Kidney (tissue), 14 donors: ENCODE results near the gene DISC1. TPM values are rescaled to one million over a fixed set of nuclear protein-coding genes. Genes with fewer than 3 reads are reported as not detected.

Source experiments
- DNase-seq, 5 donors: peaks; one replicate each; pipeline ENCODE4 v3.0.0-alpha.2; 2013 to 2020
- FAIRE-seq: peaks from 2 replicates; lab custom pipeline; 2012; peaks lifted over from hg19 to GRCh38; lab: Jason Lieb, UNC
- H3K27ac ChIP-seq, 2 donors: one replicate each; pipeline ENCODE4 v1.7.0; 2013; ENCODE audit warnings: low read depth in 2 of 2, low read length in 2 of 2, inconsistent platforms in 1 of 2
- H3K27me3 ChIP-seq: one replicate; pipeline ENCODE4 v1.7.1; 2013; ENCODE audit warnings: low read length, inconsistent platforms; ENCODE audit not compliant: control insufficient read depth, insufficient read depth
- H3K36me3 ChIP-seq, 3 donors: one replicate each; pipeline versions ENCODE4 v1.7.0 to v1.7.1; 2013; ENCODE audit warnings: low read length in 3 of 3, control low read depth in 1 of 3, inconsistent platforms in 1 of 3; ENCODE audit not compliant: insufficient read depth in 3 of 3, control insufficient read depth in 2 of 3
- H3K4me1 ChIP-seq, 3 donors: one replicate each; pipeline versions ENCODE4 v1.7.0 to v1.7.1; 2013; ENCODE audit warnings: low read length in 3 of 3, inconsistent platforms in 1 of 3, low read depth in 1 of 3; ENCODE audit not compliant: control insufficient read depth in 2 of 3, insufficient read depth in 2 of 3
- H3K4me3 ChIP-seq, 3 donors: one replicate each; pipeline versions ENCODE4 v1.7.0 to v1.8.1; 2013; ENCODE audit warnings: low read length in 3 of 3, control low read depth in 1 of 3, inconsistent platforms in 1 of 3
- H3K9ac ChIP-seq, 3 donors: one replicate each; pipeline versions ENCODE4 v1.7.0 to v1.7.1; 2013; ENCODE audit warnings: low read length in 3 of 3, control low read depth in 1 of 3, inconsistent platforms in 1 of 3
- H3K9me3 ChIP-seq, 3 donors: one replicate each; pipeline versions ENCODE4 v1.7.0 to v1.7.1; 2013; ENCODE audit warnings: low read length in 3 of 3, control low read depth in 1 of 3, inconsistent platforms in 1 of 3; ENCODE audit not compliant: control insufficient read depth in 2 of 3, insufficient read depth in 1 of 3
- intact Hi-C: fragments of 100-400 bp; cut with DNase I; formaldehyde crosslinking; loops from one replicate; pipeline ENCODE4 v1.11.1; 2022
- polyA plus RNA-seq: library from polyadenylated mRNA; stranded (reverse); fragments of 350-450 nt; fragmentation: Illumina TruSeq; extraction: RNeasy Lipid Tissue Mini Kit (QIAGEN cat#74804); gene quantifications from one replicate; pipeline ENCODE4 v1.2.3, GENCODE V29; 2014; ENCODE audit warnings: low read depth, low replicate concordance; ENCODE audit not compliant: insufficient read depth
- total RNA-seq: library from RNA; stranded (reverse); fragmentation: NEBNext Ultra II Directional; extraction: Animal tissue kit (Norgen Biotek cat#: 25700); gene quantifications from one replicate; pipeline ENCODE4 v1.2.1, GENCODE V29; 2021
- TF ChIP-seq, protein P1 (sequence below): IDR thresholded peaks from 3 replicates; pipeline ENCODE4 v1.5.1; 2012; ENCODE audit warnings: mild to moderate bottlenecking, moderate library complexity, borderline replicate concordance; ENCODE audit not compliant: insufficient read depth; ENCODE audit errors: extremely low read depth
- donor health status: control.
- donor health status: control.
- donor health status: control.
- donor health status: control.
- donor health status: control.
- donor health status: DM: yes; HTN: yes; CAD: no.
- donor health status: Normal renal cell carcinoma (clear cell type).

Gene DISC1
- total and polyA plus RNA-seq, 2 donors from 2014 or later = 0.80 to 15.9 TPM

DNA sequence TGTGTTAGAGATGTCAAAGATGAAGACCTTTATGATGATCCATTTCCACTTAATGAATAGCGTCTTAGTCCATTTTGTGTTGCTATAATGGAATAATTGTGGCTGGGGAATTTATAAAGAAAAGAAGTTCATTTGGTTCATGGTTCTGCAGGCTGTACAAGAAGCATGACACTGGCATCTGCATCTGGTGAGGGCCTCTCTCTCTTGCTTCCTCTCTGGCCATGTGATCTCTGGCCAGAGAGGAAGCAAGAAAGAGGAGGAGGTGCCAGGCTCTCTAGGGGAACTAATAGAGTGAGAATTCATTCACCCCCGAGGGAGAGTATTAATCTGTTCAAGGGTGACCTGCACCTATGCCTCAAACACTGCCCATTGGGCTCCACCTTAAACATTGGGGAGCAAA, 242.8 kb downstream of the DISC1 start:
- Histone ChIP-seq H3K9ac (no peak overlapping the region), H3K4me3 (no peak overlapping the region), H3K36me3 (no peaks in the 10 kb centered on the region), H3K4me1 (no peaks in the 10 kb centered on the region), H3K27me3 (no peaks in the 10 kb centered on the region), H3K27ac (no peak overlapping the region), H3K9me3 (no peaks in the 10 kb centered on the region)
- TF ChIP-seq, protein P1, sequence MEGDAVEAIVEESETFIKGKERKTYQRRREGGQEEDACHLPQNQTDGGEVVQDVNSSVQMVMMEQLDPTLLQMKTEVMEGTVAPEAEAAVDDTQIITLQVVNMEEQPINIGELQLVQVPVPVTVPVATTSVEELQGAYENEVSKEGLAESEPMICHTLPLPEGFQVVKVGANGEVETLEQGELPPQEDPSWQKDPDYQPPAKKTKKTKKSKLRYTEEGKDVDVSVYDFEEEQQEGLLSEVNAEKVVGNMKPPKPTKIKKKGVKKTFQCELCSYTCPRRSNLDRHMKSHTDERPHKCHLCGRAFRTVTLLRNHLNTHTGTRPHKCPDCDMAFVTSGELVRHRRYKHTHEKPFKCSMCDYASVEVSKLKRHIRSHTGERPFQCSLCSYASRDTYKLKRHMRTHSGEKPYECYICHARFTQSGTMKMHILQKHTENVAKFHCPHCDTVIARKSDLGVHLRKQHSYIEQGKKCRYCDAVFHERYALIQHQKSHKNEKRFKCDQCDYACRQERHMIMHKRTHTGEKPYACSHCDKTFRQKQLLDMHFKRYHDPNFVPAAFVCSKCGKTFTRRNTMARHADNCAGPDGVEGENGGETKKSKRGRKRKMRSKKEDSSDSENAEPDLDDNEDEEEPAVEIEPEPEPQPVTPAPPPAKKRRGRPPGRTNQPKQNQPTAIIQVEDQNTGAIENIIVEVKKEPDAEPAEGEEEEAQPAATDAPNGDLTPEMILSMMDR = no peak
- DNase-seq (no peak), FAIRE-seq (no peak)
- intact Hi-C loops = no loop called here

GRCh38 chr1:231871471-231871870, 244.9 kb downstream of the DISC1 start:
- DNase-seq = no peak

DNA sequence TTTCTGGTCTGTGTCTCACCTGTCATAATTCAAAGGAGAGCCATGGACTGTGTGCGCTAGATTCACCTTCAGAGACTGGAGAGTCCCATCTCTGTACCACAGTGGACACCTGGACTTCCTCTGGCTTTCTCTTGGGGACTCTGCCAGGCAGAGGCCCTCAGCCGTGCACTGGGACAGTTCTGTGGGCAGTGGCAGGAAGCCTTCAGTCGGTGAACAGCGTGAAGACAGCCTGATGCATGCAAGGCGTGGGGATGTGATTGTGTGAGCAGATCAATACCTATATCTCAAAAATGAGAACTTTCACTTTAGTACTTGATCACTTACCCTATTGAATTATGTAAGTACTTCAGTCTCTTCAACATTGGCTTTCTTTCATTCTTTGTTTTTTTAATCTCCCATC, 245.3 kb downstream of the DISC1 start:
- no peaks in the 10 kb centered on the region for H3K36me3 ChIP-seq
- H3K4me3 ChIP-seq = no peak overlapping the region
- no peaks in the 10 kb centered on the region for H3K27me3 ChIP-seq
- no peak overlapping the region for H3K9ac ChIP-seq
- TF ChIP-seq, protein P1 = no peak
- no peaks in the 10 kb centered on the region for H3K4me1 ChIP-seq
- intact Hi-C loops = no loop called here
- no peak for DNase-seq
- H3K27ac ChIP-seq = no peak overlapping the region
- no peak for FAIRE-seq
- peaks cover 0 to 11% (median 0%) of the 10 kb centered on the region in 3 donors for H3K9me3 ChIP-seq

More at GRCh38 chr1:231871471-231871870, 244.9 kb downstream of the DISC1 start:
- no peaks in the 10 kb centered on the region for H3K36me3 ChIP-seq
- no peak overlapping the region for H3K27ac ChIP-seq
- no peak overlapping the region for H3K9ac ChIP-seq
- intact Hi-C loops = no loop called here
- FAIRE-seq = no peak
- no peak overlapping the region for H3K4me3 ChIP-seq
- TF ChIP-seq, protein P1 = no peak
- no peaks in the 10 kb centered on the region for H3K27me3 ChIP-seq
- H3K4me1 ChIP-seq = no peaks in the 10 kb centered on the region
- peaks cover 0 to 7% (median 0%) of the 10 kb centered on the region in 3 donors for H3K9me3 ChIP-seq

DNA sequence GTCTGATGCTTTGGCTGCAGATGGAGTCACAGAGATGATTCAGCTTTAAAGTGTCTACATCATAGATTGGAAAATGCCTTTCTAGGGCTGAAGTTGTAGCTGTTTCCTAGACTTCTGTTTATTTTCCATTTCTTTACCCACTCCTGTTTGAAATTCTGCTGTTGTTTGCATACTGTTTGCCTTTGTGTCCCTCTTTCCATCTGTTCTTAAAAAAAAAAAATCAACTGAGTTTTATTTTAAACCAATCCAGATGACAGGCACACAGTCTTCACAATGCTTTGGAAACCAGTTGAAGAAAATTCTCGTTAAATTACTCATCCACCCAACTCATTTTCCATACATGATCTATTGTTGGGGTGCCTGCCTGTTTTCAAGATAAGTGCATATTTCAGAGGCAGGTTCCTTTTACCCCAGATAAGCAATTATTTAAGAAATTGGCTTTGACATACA, 245.9 kb downstream of the DISC1 start:
- no peak overlapping the region for H3K27ac ChIP-seq

More for the DNA sequence above, 245.9 kb downstream of the DISC1 start:
- H3K27me3 ChIP-seq = no peaks in the 10 kb centered on the region
- no peak overlapping the region for H3K4me3 ChIP-seq
- no peak overlapping the region for H3K9ac ChIP-seq
- TF ChIP-seq, protein P1 = no peak
- FAIRE-seq (no peak), DNase-seq (no peak)
- H3K36me3 ChIP-seq = no peaks in the 10 kb centered on the region
- peaks cover 0 to 11% (median 0%) of the 10 kb centered on the region in 3 donors for H3K9me3 ChIP-seq
- intact Hi-C loops = no loop called here
- no peaks in the 10 kb centered on the region for H3K4me1 ChIP-seq
